Measurements from ENCODE around the gene PDGFA.

The PDGFA gene

GRCh38 chr7:462173-463103 is 57.2 kb downstream of the PDGFA start:
- no peak for TF ChIP-seq CTCF (IDR thresholded peaks at IDR 0.05; ENCODE audit: control insufficient read depth, insufficient read depth, low read depth, low read length, missing control alignments)
- no peak overlapping the region for H3K4me3 ChIP-seq (ENCODE audit: control insufficient read depth, low read depth, low read length)
- no peak for DNase-seq (ENCODE audit: low read depth)

- no peak for DNase-seq (ENCODE audit: low read depth)
- no peak overlapping the region for H3K4me3 ChIP-seq (ENCODE audit: control insufficient read depth, low read depth, low read length)
- no peak for TF ChIP-seq CTCF (IDR thresholded peaks at IDR 0.05; ENCODE audit: control insufficient read depth, insufficient read depth, low read depth, low read length, missing control alignments)
These were observed 58.0 kb downstream of the PDGFA start for GRCh38 chr7:461453-462172.

- DNase-seq (ENCODE audit: low read depth) = no peak
- H3K4me3 ChIP-seq (ENCODE audit: control insufficient read depth, low read depth, low read length) = no peak overlapping the region
- TF ChIP-seq CTCF (IDR thresholded peaks at IDR 0.05; ENCODE audit: control insufficient read depth, insufficient read depth, low read depth, low read length, missing control alignments) = no peak
These were observed 58.6 kb downstream of the PDGFA start for GRCh38 chr7:461117-461452.

GRCh38 chr7:460374-461116 is 59.1 kb downstream of the PDGFA start:
- no peak for DNase-seq (ENCODE audit: low read depth)
- no peak for TF ChIP-seq CTCF (IDR thresholded peaks at IDR 0.05; ENCODE audit: control insufficient read depth, insufficient read depth, low read depth, low read length, missing control alignments)
- no peak overlapping the region for H3K4me3 ChIP-seq (ENCODE audit: control insufficient read depth, low read depth, low read length)

- no peak for TF ChIP-seq CTCF (IDR thresholded peaks at IDR 0.05; ENCODE audit: control insufficient read depth, insufficient read depth, low read depth, low read length, missing control alignments)
- DNase-seq (ENCODE audit: low read depth) = no peak
- H3K4me3 ChIP-seq (ENCODE audit: control insufficient read depth, low read depth, low read length) = no peak overlapping the region
These were observed 59.9 kb downstream of the PDGFA start for GRCh38 chr7:459584-460373.

Measured in AG09309 (cell line).